HL-60 (cell line): ENCODE measurements around the gene ZNF462.

Experiments used
- DNase-seq, 2 experiments: peaks; one replicate each; pipeline ENCODE4 v3.0.0-alpha.2; 2010 to 2020; ENCODE audit warnings: low read depth in 1 of 2, low spot score in 1 of 2
- H3K27ac ChIP-seq: fragments of 250-450 bp; sonication (Bioruptor Pico); replicated peaks from 2 replicates; pipeline ENCODE4 v1.5.1; 2020; ENCODE audit warnings: mild to moderate bottlenecking, moderate library complexity
- H3K27me3 ChIP-seq: fragments of 250-450 bp; sonication (Bioruptor Pico); 2 replicates; pipeline ENCODE4 v1.5.1; 2021; ENCODE audit warnings: mild to moderate bottlenecking, moderate library complexity; ENCODE audit not compliant: insufficient read depth, poor library complexity, severe bottlenecking
- H3K4me3 ChIP-seq: replicated peaks from 2 replicates; pipeline ENCODE4 v1.5.1; 2011; ENCODE audit warnings: mild to moderate bottlenecking, control low read depth, low read length; ENCODE audit not compliant: insufficient read depth
- CTCF ChIP-seq: IDR thresholded peaks from one replicate; pipeline ENCODE4 v1.5.1; 2011; ENCODE audit warnings: low read length, control low read depth, inconsistent platforms; ENCODE audit not compliant: insufficient read depth
- GABPA ChIP-seq: IDR thresholded peaks from 2 replicates; pipeline ENCODE4 v1.6.1; 2012; ENCODE audit warnings: low read depth
- POLR2AphosphoS5 ChIP-seq: IDR thresholded peaks from 2 replicates; pipeline ENCODE4 v1.6.1; 2012; ENCODE audit warnings: low read depth
- REST ChIP-seq: IDR thresholded peaks from 2 replicates; pipeline ENCODE4 v1.6.1; 2012; ENCODE audit warnings: low read depth; ENCODE audit not compliant: insufficient replicate concordance
- SPI1 ChIP-seq: IDR thresholded peaks from 2 replicates; pipeline ENCODE4 v1.6.1; 2012; ENCODE audit warnings: low read depth, mild to moderate bottlenecking, borderline replicate concordance

The ZNF462 gene

GRCh38 chr9:106974341-106974740, 111.4 kb downstream of the ZNF462 start:
- DNase-seq: no peak
- Histone ChIP-seq H3K27me3 (no peaks in the 10 kb centered on the region), H3K4me3 (no peak overlapping the region), H3K27ac (no peak overlapping the region)
- no peak for TF ChIP-seq CTCF
- no peak for TF ChIP-seq POLR2AphosphoS5
- no peak for TF ChIP-seq REST
- TF ChIP-seq GABPA: no peak
- TF ChIP-seq SPI1: no peak

GRCh38 chr9:106976772-106977171, 113.8 kb downstream of the ZNF462 start:
- H3K4me3 ChIP-seq: no peak overlapping the region
- H3K27me3 ChIP-seq: no peaks in the 10 kb centered on the region
- TF ChIP-seq CTCF: no peak
- no peak for TF ChIP-seq POLR2AphosphoS5
- TF ChIP-seq GABPA: no peak
- TF ChIP-seq SPI1: no peak
- TF ChIP-seq REST: no peak
- DNase-seq: no peak
- no peak overlapping the region for H3K27ac ChIP-seq

DNA sequence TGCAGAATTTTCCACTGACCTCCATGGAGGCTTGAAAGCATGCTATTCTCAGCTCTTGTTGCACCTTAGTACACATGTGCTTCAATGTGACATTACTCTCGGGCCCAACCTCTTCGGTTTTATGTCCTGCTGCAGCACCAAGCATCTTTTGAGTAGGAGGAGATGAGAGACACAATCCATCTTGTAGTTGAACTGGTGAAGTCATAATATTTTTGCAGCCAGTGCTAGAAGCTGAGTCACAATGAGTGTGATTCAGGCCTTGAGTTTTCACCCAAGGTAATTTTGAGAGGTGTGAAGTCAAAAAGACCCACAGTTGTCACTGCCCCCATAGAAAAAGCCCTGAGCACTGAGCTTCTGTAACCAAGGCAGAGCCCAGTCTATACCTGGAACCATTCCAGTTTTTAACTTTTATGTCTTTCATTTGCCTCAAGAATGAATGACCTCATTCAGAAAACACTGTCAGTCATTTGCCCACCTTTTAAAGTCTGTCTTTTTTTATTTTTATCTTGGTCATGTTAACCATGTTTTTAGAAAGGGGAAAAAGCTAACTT, 117.7 kb downstream of the ZNF462 start:
- Histone ChIP-seq H3K27ac (no peak overlapping the region), H3K27me3 (no peaks in the 10 kb centered on the region), H3K4me3 (no peak overlapping the region)
- TF ChIP-seq REST: no peak
- no peak for TF ChIP-seq SPI1
- no peak for TF ChIP-seq GABPA
- no peak for TF ChIP-seq POLR2AphosphoS5
- TF ChIP-seq CTCF: no peak
- DNase-seq: no peak
